ENCODE measurements around the gene ARFGAP1. TPM values are rescaled to one million over a fixed set of nuclear protein-coding genes. Genes with fewer than 3 reads are reported as not detected.

Gene ARFGAP1
- total RNA-seq, 1 experiment from 2014 or later, result 63.0 TPM

DNA sequence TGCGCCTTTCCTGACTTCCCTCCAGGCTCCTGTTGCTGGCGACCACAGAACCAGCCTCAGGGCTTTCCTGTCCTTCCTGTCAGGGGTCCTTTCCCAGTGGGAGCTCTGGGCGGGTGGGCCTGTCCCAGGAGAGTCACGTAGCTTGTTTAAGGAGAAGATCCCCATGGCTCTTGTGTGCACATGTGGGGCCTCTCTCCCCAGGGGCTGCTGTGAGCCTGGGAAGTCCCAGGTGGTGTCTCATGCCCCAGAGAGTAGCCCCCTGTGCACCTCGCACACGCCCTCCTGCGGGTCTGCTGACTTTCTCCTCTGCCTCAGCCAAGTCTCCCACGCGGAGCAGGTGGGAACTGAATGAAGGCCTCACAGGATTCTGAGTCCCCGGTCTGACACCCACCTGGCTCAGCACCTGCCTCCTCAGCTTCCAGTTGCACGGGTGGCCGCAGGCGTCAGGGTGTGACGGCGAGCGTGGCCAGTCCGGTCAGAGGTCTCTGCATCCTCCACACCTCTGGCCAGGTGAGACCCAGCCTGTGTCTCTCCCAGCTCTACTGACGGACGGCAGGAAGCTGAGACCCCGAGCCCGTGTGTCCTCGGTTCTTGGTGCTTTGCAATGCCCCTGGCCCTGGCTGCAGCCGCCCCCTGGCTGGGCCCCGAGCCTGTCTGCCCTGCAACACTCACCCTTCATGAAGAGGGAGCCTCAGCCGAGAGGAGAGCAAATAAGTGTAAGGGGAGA, 12.7 kb upstream of the ARFGAP1 start:
- H3K27ac ChIP-seq, result no peak overlapping the region
- peaks cover 82% of the 10 kb centered on the region for H3K27me3 ChIP-seq (replicated peaks)
- no peaks in the 10 kb centered on the region for H3K9me3 ChIP-seq (replicated peaks)
- no peaks in the 10 kb centered on the region for H3K4me1 ChIP-seq (replicated peaks)
- no peaks in the 10 kb centered on the region for H3K36me3 ChIP-seq
- no peak for DNase-seq (ENCODE audit: low read depth in 1 of 2, low spot score in 2 of 2)
- no peak overlapping the region for H3K4me3 ChIP-seq

DNA sequence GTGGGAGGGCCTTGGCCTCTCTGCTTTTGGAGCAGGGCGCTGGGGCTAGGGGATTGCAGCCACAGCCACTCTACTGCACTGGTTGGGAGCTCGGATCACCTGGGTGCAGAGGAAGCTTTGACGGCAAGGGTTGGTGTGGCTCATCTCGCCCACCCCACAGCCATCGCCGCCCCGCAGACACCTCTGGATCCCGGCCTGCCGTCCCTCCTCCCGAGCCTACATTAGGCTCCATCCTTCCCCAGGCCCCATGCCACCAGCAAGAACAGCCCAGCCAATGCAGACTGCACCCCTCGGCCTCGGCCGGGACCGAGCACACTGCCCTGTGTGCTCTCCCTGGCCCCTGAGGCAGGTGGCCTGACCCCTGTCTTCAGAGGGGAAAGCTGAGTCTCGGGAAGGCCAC, 12.1 kb upstream of the ARFGAP1 start:
- H3K4me1 ChIP-seq (replicated peaks), result no peaks in the 10 kb centered on the region
- H3K27me3 ChIP-seq (replicated peaks), result peaks cover 80% of the 10 kb centered on the region
- DNase-seq (ENCODE audit: low read depth in 1 of 2, low spot score in 2 of 2), result no peak
- H3K36me3 ChIP-seq, result no peaks in the 10 kb centered on the region
- no peak overlapping the region for H3K27ac ChIP-seq
- H3K4me3 ChIP-seq, result no peak overlapping the region
- no peaks in the 10 kb centered on the region for H3K9me3 ChIP-seq (replicated peaks)

GRCh38 chr20:63261060-63261794, 11.4 kb upstream of the ARFGAP1 start:
- Histone ChIP-seq H3K4me1 (replicated peaks) (no peaks in the 10 kb centered on the region), H3K27ac (no peak overlapping the region), H3K9me3 (replicated peaks) (no peaks in the 10 kb centered on the region), H3K36me3 (no peaks in the 10 kb centered on the region), H3K4me3 (no peak overlapping the region), H3K27me3 (replicated peaks) (peaks cover 80% of the 10 kb centered on the region)
- DNase-seq (ENCODE audit: low read depth in 1 of 2, low spot score in 2 of 2), result no peak

GRCh38 chr20:63261795-63262528, 10.7 kb upstream of the ARFGAP1 start:
- Histone ChIP-seq H3K4me1 (replicated peaks) (no peaks in the 10 kb centered on the region), H3K36me3 (no peaks in the 10 kb centered on the region), H3K9me3 (replicated peaks) (no peaks in the 10 kb centered on the region), H3K27me3 (replicated peaks) (peaks cover 76% of the 10 kb centered on the region), H3K4me3 (no peak overlapping the region), H3K27ac (no peak overlapping the region)
- no peak for DNase-seq (ENCODE audit: low read depth in 1 of 2, low spot score in 2 of 2)

GRCh38 chr20:63262836-63263235, 9.8 kb upstream of the ARFGAP1 start:
- Histone ChIP-seq H3K27ac (no peak overlapping the region), H3K27me3 (replicated peaks) (peaks cover 78% of the 10 kb centered on the region)
- DNase-seq (ENCODE audit: low read depth in 1 of 2, low spot score in 2 of 2), result no peak

DNA sequence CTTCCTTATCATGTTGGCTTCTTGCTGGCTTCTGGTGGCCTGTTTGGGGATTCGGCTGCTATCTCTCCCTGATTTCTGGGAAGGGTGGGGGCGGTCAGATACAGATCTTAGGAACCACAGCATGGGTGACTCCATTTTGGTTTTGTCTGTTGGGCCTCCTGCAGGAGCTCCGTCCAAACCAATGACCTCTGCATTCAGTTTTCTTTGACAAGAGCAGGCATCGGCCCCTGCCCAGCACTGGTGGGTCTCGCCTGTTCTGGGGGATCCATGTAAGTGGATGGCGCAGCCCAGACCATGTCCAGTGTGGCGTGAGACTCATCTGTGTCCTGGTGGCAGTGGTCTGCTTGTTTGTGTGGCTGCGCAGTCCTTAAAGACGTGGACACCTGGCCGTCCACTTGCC, 8.6 kb upstream of the ARFGAP1 start:
- no peak for DNase-seq (ENCODE audit: low read depth in 1 of 2, low spot score in 2 of 2)
- H3K9me3 ChIP-seq (replicated peaks), result no peaks in the 10 kb centered on the region
- H3K27me3 ChIP-seq (replicated peaks), result peaks cover 77% of the 10 kb centered on the region
- no peaks in the 10 kb centered on the region for H3K4me1 ChIP-seq (replicated peaks)
- H3K36me3 ChIP-seq, result no peaks in the 10 kb centered on the region
- no peak overlapping the region for H3K27ac ChIP-seq
- H3K4me3 ChIP-seq, result no peak overlapping the region

More at GRCh38 chr20:63262836-63263235, 9.8 kb upstream of the ARFGAP1 start:
- Histone ChIP-seq H3K36me3 (no peaks in the 10 kb centered on the region), H3K9me3 (replicated peaks) (no peaks in the 10 kb centered on the region), H3K4me3 (no peak overlapping the region), H3K4me1 (replicated peaks) (no peaks in the 10 kb centered on the region)

DNA sequence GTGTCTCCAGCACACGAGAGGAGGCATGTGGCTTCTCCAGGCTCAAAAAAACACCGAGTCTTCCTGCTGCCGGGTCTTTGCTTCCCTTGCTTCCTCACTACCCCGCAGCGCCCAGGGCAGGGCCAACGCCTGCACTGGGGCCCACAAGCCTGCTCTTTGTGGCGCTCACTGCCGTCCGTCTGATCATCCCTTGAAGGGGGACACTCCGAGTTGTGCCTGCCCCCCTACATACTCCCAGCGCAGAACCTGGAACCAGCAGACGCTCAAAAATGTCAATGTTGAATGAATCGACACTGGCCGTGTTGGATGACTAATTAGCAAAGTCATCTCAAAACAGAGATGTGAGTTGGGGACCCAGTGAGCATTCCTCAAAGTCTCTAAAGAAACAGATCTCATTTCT, 8.1 kb upstream of the ARFGAP1 start:
- no peaks in the 10 kb centered on the region for H3K9me3 ChIP-seq (replicated peaks)
- DNase-seq (ENCODE audit: low read depth in 1 of 2, low spot score in 2 of 2), result no peak
- no peaks in the 10 kb centered on the region for H3K36me3 ChIP-seq
- peaks cover 71% of the 10 kb centered on the region for H3K27me3 ChIP-seq (replicated peaks)
- H3K4me3 ChIP-seq, result no peak overlapping the region
- H3K27ac ChIP-seq, result no peak overlapping the region
- H3K4me1 ChIP-seq (replicated peaks), result no peaks in the 10 kb centered on the region

- DNase-seq (ENCODE audit: low read depth in 1 of 2, low spot score in 2 of 2), result no peak
- no peaks in the 10 kb centered on the region for H3K4me1 ChIP-seq (replicated peaks)
- peaks cover 57% of the 10 kb centered on the region for H3K27me3 ChIP-seq (replicated peaks)
- H3K36me3 ChIP-seq, result no peaks in the 10 kb centered on the region
- H3K27ac ChIP-seq, result no peak overlapping the region
- H3K9me3 ChIP-seq (replicated peaks), result no peaks in the 10 kb centered on the region
- H3K4me3 ChIP-seq, result no peak overlapping the region
These were observed 6.6 kb upstream of the ARFGAP1 start for GRCh38 chr20:63265891-63266515.

- no peaks in the 10 kb centered on the region; the same call in 1 of the 2 replicates for H3K4me1 ChIP-seq (replicated peaks)
- peaks cover 2% of the 10 kb centered on the region for H3K36me3 ChIP-seq
- H3K27me3 ChIP-seq (replicated peaks), result peaks cover 46% of the 10 kb centered on the region
- DNase-seq (ENCODE audit: low read depth in 1 of 2, low spot score in 2 of 2), result no peak
- H3K27ac ChIP-seq, result no peak overlapping the region
- H3K9me3 ChIP-seq (replicated peaks), result no peaks in the 10 kb centered on the region
- no peak overlapping the region for H3K4me3 ChIP-seq
These were observed 4.9 kb upstream of the ARFGAP1 start for GRCh38 chr20:63267691-63268090.

DNA sequence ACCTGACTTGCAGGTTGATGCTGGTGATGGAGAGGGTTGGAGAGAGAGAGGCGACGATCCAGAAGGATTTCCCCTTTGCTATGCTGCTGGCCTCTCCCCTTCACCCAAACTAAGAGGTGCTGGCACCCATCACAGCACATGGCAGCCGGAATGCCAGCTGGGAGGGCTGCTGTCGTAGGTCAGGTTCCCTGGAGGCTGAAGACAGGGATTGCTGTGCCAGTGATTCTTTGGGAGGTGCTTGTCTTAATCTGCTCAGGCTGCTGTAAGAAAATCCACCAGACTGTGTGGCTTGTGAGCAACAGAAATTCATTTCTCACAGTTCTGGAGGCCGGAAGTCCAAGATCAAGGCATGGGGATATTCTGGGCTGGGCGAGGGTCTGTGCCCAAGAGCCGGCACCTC, 4.4 kb upstream of the ARFGAP1 start:
- Histone ChIP-seq H3K27ac (no peak overlapping the region), H3K27me3 (replicated peaks) (peaks cover 40% of the 10 kb centered on the region), H3K9me3 (replicated peaks) (no peaks in the 10 kb centered on the region), H3K36me3 (peaks cover 5% of the 10 kb centered on the region), H3K4me3 (no peak overlapping the region), H3K4me1 (replicated peaks) (peaks cover under 1% of the 10 kb centered on the region)
- DNase-seq (ENCODE audit: low read depth in 1 of 2, low spot score in 2 of 2), result no peak

- Histone ChIP-seq H3K27ac (no peak overlapping the region), H3K9me3 (replicated peaks) (no peaks in the 10 kb centered on the region), H3K27me3 (replicated peaks) (peaks cover 34% of the 10 kb centered on the region), H3K4me1 (replicated peaks) (peaks cover 6% of the 10 kb centered on the region), H3K4me3 (no peak overlapping the region), H3K36me3 (peaks cover 5% of the 10 kb centered on the region)
- DNase-seq (ENCODE audit: low read depth in 1 of 2, low spot score in 2 of 2), result no peak
These were observed 3.8 kb upstream of the ARFGAP1 start for GRCh38 chr20:63268671-63269439.

DNA sequence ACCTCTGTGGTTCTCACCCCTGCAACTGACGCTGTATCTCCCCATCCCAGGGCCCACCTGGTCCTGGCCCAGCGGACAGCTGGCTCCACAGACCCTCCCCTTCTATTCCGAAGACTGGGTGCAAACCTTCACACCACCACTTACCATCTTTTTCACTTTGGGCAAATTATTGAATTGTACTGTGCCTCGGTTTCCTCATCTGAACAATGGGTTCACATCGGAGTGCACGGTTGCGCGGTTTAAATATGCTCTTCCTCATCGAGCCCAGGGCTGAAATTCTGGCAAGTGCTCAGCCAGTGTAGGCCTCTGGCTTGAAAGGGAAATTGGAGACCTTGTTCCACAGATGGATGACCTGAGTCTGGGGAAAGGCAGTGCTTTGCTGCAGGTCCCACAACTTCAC, 2.9 kb upstream of the ARFGAP1 start:
- DNase-seq (ENCODE audit: low read depth in 1 of 2, low spot score in 2 of 2), result no peak
- Histone ChIP-seq H3K36me3 (peaks cover 8% of the 10 kb centered on the region), H3K27me3 (replicated peaks) (peaks cover 26% of the 10 kb centered on the region), H3K9me3 (replicated peaks) (no peaks in the 10 kb centered on the region), H3K27ac (no peak overlapping the region), H3K4me1 (replicated peaks) (peaks cover 12% of the 10 kb centered on the region), H3K4me3 (no peak overlapping the region)

Data from SJSA1 (cell line).